Activated CD8-positive, alpha-beta memory T cell treated with anti-CD3 and anti-CD28 coated beads, Interleukin-2, amount 50 U/mL, for 4 hours (primary cell): ENCODE measurements around the gene RUNX1.
A peak's percentile ranks its signal among the peaks of the same experiment; 100 is the strongest.

Source experiments
- DNase-seq: peaks from one replicate; pipeline ENCODE4 v3.0.0-alpha.2; 2020

RUNX1 gene

GRCh38 chr21:35035581-35035980 is 13.5 kb downstream of the RUNX1 start:
- no peak for DNase-seq

GRCh38 chr21:35035116-35035515 is 14.0 kb downstream of the RUNX1 start:
- no peak for DNase-seq

DNA sequence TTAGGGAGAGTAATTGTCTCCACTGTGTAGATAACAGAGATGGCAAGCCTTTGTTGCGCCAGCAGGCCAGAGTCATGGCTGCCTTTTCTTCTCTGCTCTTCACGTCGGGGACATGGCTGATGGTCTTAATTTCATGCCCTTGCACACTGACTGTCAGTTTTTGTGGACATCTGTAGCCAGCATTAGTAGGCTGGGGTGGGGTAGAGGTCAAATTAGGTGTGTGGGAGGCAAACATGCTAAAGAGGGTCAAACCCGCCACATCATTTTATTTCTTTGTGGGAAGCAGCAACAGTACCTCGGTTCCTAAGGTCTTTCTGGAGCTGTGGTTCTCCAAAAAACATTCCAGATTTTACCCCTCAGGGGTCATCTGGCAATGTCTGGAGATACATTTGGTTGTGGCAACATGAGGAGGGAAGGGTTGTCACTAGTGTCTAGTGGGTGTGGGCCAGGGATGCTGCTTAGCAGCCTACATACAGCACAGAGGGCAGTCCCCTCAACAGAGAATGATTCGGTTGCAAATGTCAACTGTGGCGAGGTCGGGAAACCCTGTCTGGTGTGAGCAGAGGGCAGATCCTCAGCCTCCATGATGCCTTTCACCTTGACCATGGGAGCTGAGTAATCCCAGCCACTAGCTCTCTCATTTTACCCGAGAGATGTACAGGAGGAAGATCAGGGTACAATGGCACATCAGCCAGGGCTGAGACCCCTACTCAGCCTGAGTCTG is 14.7 kb downstream of the RUNX1 start:
- DNase-seq, result no peak

DNA sequence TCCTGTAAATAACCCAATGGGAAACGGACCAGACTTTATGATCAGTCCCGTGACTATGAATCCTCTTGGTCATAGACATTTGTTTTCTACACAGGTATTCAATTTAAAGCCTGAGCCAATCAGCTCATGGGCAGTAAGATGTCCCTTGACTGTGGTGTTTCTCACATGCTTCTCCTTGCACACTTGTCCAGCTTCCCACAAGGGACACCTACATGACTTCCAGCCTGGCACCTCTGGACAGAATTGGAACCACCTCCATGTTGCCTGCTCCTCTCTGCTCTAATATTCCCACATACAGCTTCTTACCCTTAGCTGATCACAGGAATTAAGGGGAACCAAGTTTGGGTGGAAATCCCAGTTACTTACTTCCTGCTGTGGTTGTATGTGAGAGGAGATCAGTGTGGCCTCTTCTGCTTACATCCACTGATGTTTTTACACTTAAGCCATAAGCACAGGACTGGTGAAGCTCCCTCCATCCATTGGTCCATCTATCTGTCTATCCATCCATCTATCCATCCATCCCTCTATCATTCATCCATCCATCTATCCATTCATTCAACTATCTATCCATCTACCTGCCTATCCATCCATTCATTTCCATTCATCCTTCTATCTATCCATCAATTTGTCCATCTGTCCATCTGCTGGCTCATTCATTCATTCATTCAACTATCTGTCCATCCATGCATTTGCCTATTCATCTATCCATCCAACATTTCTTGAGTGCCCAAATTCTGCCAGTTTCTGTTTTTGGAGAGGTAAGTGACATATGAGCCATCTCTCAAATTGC is 16.4 kb downstream of the RUNX1 start:
- no peak for DNase-seq

DNA sequence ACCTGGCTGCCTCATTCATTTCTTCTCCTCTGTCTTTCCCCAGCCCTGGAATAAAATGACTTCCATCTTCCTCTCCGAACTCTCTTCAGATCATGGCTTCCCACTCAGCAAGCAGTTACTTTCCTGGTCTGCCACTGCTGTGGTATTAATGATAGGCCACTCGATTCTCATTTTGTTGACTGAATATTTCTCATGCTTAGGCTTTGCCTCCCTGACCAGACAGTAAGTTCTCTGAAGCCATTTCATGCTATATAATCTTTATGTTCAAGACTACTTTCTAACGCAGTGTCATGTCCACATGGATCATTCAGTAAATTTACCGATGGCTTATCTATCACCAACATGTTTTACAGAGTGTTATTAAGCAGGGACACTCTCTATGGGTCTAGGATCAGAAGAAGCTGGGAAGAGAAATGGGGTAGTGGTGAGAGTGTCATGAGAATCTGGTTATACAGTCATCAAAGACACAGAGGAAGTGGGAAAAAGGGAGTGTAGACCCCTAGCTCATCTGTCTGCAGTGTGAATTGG is 20.6 kb downstream of the RUNX1 start:
- DNase-seq, result no peak

DNA sequence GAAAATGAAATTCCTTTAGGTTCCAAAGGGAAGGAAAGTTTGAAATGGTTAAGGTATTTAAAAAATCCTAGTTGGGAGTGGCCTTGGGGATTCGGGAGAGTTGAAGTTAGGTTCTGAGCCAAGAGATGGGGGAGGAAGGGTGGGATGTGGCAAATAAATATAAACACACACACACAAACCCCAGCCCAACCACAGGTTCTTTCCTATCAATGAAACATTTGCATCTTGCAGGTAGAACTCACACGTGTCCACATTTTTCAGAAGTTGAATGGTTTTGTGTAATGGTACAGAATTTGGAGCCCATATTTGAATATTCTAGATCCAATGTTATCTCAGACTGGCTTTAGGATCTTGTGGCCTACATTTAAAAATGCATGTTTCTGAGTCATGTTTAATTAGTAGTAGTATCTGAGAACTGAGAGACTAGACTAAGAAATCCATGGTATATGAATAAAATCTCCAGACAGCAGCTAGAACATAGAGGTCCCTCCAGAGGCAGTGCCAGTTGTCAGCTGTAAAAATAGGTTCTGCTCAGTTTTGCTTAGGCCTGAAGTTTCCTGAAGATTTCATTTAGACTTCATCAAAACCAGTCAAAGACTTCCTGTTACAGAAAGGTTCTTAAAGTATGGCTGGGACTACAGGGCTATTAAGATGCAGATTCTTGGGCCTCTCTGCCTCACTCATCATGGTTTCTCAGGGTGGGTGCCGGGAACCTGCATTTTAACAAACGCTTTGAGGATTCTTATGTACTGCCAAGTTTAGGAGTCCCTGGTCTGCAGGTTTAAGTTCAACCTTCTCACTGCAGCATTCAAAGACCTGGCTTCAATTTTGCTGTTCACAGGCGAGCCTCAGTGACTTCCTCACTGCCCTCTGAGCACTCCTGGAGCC is 21.3 kb downstream of the RUNX1 start:
- DNase-seq, result no peak

DNA sequence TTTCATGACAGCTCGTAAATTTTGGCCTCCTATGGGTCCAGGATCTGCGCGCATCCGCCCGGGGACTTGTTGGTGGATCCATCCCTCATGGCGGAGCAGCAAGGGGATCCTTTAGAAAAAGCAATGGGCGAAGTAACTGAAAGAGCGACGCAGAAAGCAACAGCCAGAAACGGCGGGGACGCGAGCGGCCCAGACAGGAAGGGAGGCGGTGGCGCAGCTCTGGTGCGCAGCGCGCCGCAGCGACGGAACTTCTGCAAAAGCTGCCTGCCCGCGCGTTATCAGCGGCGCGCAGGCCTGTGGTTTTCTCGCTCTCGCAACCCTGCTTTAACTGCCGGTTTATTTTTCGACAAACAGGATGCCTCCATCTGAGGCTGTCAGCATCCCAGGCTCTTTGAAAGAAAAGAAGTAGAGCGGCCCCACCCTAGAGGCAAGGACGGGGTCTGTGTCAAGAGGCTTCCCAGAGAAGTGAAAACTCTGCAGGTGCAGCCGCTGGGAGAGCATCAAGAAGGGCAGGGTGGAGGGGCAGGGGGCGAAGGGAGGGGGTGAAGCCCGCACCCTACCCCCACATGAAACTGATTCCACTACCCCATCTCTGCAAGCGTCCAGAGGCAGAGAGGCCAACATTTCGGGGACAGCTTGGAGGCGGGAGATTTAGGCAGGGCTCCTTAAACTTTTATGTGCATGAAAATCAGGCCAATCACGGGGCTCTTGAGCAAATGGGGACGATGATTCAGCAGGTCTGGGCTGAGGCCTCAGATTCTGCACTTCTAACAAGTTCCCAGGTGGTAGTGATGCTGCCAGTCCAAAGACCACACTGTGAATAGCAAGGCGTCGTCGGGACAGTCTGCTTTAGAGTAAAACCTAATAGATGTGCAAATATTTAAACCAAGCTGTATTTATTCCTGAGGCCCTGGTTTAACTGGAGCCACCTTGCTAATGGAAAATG is 22.2 kb downstream of the RUNX1 start:
- peak; percentile 83 for DNase-seq

- no peak for DNase-seq
These were observed 23.0 kb downstream of the RUNX1 start for GRCh38 chr21:35026153-35026500.

DNA sequence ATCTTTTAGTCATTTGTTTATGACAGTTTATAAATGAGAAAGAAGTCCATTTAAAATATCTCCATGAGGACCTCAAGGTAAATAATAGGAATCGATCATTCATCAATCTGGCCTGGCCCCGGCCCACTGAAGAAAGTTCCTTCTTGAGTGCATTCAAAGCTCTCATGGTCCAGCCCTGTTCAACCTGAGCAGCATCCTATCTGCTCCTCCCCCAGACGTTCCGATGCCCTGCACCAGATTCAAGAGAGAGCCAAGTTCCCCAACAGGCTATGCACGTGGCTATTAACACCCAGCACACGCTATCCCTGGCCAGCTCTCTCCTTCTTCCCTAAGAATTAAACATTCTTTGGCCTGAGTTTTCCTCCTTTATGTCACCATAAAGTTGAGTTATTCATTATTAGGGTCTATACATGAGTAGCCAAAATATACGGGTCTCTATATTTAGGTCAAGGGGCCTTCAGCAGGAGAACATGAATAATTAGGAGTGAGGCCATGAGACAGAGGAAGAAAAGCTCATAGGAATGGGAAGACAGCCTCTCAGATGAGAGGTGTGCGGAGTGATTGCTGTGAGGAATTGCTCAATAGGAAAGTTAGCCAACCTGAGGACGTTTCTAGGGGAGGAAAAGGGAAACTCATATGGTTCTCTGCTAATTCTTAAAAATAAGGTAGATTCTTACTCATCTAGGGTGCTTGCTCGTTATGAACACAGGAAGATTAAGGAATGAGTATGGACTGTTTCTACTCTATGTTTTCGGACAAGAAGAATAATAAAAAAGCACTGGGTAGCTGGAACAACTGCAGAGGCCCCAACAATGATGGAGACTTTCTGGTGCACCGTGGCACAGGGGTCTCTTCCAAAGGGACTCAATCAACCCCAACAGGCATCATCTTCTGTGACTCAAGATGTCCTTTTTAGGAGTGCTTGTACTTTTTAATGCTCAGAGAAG is 23.6 kb downstream of the RUNX1 start:
- no peak for DNase-seq

DNA sequence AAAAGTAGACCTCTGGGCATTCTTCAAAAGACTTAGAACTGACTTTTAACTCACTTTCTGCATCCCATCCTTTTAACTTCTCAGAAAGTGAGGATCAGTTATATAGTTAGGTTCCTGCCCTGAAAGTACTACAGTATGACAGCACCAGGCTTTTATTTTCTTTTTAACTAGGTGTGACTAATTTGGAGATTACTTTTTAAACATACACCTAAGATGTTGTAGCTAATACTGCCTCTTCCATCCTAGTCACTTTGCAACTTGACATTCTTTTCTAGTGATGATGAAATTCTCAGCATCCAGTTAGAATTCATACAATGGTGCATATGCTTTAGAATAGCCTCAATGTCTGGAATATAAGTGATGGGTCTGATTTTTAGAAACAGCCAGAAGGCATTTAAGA is 24.6 kb downstream of the RUNX1 start:
- no peak for DNase-seq

DNA sequence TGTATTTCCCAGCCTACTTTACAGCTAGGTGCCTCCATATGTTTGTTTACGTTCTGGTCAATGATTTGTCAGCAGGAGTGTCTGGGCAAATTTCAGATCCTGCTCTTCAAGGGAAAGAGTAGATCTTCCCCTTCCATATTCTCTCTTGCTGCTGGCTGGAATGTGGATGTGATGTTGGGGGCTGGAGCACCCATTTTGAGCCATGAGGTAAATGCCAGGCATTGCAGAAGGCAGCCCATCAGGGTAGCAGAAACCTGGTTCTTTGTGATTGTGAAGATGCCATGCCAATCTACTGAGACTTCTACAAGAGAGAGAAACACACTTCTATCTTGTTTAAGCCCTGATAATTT is 25.1 kb downstream of the RUNX1 start:
- no peak for DNase-seq

GRCh38 chr21:35023396-35024070 is 25.6 kb downstream of the RUNX1 start:
- DNase-seq, result no peak

DNA sequence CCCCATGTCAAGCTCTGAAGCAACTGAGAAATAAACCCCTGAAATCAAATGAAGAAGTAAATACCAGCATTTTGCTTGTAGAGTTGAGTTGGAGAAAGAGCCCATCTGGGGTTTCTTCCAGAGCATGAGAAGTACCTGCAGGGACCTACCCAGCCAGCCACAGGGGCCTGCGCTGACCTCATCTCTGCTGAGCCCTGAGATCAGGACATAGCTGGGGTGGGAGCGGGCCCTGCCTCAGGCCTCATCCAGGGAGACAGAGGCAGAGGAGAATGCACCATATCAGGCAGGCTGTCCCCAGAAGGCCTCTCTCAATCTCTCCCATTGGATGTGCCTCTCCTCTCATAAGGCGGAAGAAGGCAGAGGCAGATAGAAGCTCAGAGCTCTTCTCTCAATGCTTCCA is 27.6 kb downstream of the RUNX1 start:
- no peak for DNase-seq

GRCh38 chr21:35020902-35021301 is 28.2 kb downstream of the RUNX1 start:
- no peak for DNase-seq

DNA sequence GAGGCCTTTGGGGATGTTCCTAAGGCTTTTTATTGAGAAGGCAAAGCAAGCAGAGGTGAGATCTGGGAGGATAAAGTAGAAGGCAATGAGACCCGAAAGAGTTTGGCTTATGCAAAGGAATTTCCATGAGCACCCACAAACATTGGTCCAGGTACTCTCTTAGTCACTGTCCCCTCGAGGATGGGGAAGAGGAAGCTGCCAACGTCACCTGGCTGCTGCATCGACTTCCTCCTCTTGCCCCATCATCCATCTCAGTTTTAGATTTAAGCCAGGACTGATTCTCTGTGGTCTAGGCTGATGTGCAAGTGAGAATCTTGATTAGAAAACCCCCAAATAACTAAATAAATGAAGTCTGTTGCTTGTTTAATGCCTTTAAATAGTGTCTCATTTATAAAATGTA is 28.7 kb downstream of the RUNX1 start:
- no peak for DNase-seq

GRCh38 chr21:35019631-35020032 is 29.5 kb downstream of the RUNX1 start:
- no peak for DNase-seq

DNA sequence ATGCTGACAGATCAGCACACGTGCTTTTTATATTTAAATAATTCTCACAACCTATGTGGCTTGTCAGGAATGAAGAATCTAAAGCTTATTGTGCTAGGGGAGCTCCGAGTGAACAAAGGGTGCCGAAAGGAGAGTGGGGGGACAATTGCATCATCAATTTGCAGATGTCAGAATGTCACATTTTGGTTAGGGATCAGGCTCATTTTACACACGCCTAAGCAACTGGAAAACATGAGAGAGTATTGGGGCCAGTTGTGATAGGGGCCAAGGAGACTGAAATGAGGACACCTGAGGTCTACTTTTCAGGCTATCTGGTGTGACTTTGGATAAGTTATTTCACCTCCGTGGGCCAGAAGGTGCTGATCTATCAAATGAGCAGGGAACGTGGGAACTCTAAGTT is 31.8 kb downstream of the RUNX1 start:
- DNase-seq, result no peak

DNA sequence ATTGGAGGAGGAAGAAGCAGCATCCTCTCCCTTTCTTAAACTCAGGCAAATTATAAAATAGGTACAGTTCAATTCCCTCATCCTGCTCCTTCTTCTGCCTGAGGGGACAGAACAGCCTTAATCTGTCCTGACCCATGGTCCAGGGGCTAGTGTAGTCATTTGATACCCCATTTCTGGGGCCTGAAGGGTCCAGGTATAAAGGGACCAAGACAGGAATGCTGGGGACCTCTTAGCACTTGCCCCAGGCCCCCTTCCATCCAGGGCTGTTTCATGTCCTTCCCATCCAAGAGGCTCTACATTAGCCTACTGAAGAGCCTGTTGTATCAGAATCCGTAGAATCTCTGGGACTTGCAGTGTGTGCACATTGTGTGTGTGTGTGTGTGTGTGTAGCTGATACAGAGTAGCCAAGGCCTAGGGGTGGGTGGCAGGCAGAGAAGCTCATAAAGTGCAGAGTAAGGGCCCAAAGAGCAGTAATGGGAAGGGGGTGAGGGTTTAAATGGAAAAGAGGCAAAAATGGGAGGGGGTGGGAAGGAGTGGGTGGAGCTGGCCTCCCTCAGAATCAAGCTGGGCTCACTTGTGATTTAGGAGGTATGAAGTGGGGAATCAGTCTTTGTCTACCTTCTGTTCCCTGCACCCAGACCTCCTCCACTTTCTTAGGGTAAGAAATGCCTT is 32.4 kb downstream of the RUNX1 start:
- DNase-seq, result no peak

- DNase-seq, result no peak
These were observed 33.0 kb downstream of the RUNX1 start for GRCh38 chr21:35016071-35016470.
